Stomach (tissue), 9 donors: Measurements from ENCODE around the gene NEAT1. TPM values are rescaled to one million over a fixed set of nuclear protein-coding genes. Genes with fewer than 3 reads are reported as not detected.

Source experiments
- DNase-seq, 2 donors: peaks; one replicate each; pipeline versions ENCODE4 v3.0.0 to v3.0.0-alpha.2; 2013 to 2019
- H3K27ac ChIP-seq, 5 donors: fragments of 200-600 bp in 4 of 5; sonication (generic) in 4 of 5; one replicate each; pipeline ENCODE4 v1.5.1; 2013 to 2019; ENCODE audit warnings: mild to moderate bottlenecking in 1 of 5, moderate library complexity in 1 of 5
- H3K27me3 ChIP-seq, 3 donors: fragments of 200-600 bp; sonication (generic); one replicate each; pipeline ENCODE4 v1.5.1; 2017 to 2019; ENCODE audit warnings: mixed run types in 1 of 3
- H3K36me3 ChIP-seq, 4 donors: fragments of 200-600 bp; sonication (generic); 1 replicate in 3 of 4; 2 replicates in 1 of 4; pipeline ENCODE4 v1.5.1; 2016 to 2019
- H3K4me1 ChIP-seq, 4 donors: fragments of 200-600 bp; sonication (generic); one replicate each; pipeline ENCODE4 v1.5.1; 2016 to 2019
- H3K4me3 ChIP-seq, 4 donors: fragments of 200-600 bp; sonication (generic) in 3 of 4; one replicate each; pipeline ENCODE4 v1.5.1; 2016 to 2019; ENCODE audit warnings: mild to moderate bottlenecking in 1 of 4
- H3K9me3 ChIP-seq, 4 donors: fragments of 200-600 bp; sonication (generic); one replicate each; pipeline ENCODE4 v1.5.1; 2016 to 2019
- EP300 ChIP-seq: sonication (generic); formaldehyde crosslinking; IDR thresholded peaks from one replicate; pipeline ENCODE4 v1.6.1; 2017; ENCODE audit warnings: antibody characterized with exemption
- POLR2A ChIP-seq, 4 donors: fragments of 450-650 bp; IDR thresholded peaks; one replicate each; pipeline ENCODE4 v1.6.1; 2016; ENCODE audit warnings: antibody characterized with exemption in 4 of 4, control low read depth in 2 of 4, mild to moderate bottlenecking in 1 of 4, moderate library complexity in 1 of 4
- POLR2AphosphoS5 ChIP-seq, 3 donors: sonication (generic); formaldehyde crosslinking; IDR thresholded peaks; one replicate each; pipeline ENCODE4 v1.6.1; 2016; ENCODE audit warnings: antibody characterized with exemption in 3 of 3
- WGBS, 5 donors: extraction: QIAGEN DNeasy Blood & Tissue Kit in 3 of 5; methylation state at CpG; one replicate each; pipeline versions ENCODE4 v1.1.5 to v1.1.7; 2013 to 2018; 5-methylcytosine and 5-hydroxymethylcytosine counted together
- intact Hi-C: fragments of 100-400 bp; cut with DNase I; formaldehyde crosslinking; loops from one replicate; pipeline ENCODE4 v1.15.1; 2023; ENCODE audit warnings: low total_unique reads
- polyA plus RNA-seq, 3 donors: library from polyadenylated mRNA; stranded (reverse); fragments of 200-250 nt; gene quantifications; one replicate each; pipeline ENCODE4 v1.2.3, GENCODE V29; 2013
- total RNA-seq, 5 donors: library from RNA; depleted of rRNA; stranded (reverse); fragments of >200 nt; gene quantifications; one replicate each; pipeline versions ENCODE4 v1.1.0 to v1.2.3, GENCODE V29; 2014 to 2016
- TF ChIP-seq, protein P1 (sequence below), 7 experiments: fragments of 450-650 bp in 4 of 7; fragments of 200-600 bp in 3 of 7; sonication (generic) in 3 of 7; IDR thresholded peaks; one replicate each; pipeline ENCODE4 v1.5.1; 2016 to 2019; ENCODE audit warnings: antibody characterized with exemption in 7 of 7, control low read depth in 2 of 7, mild to moderate bottlenecking in 1 of 7
- donor health status: healthy with polysubstance abuse.
- donor health status: Bipolar disorder and iron deficiency.
- donor health status: healthy.

Gene NEAT1
- total and polyA plus RNA-seq, 8 donors = 131 to 2,124 (median 707) TPM

- 0 to 4% (median 1%) methylated on average over 13 to 76 of the region's 76 CpGs for WGBS, 5 donors
- peak; percentile 91 to 97 (median 96) for TF ChIP-seq POLR2AphosphoS5 (IDR thresholded peaks at IDR 0.05)
- no peak for TF ChIP-seq EP300
- TF ChIP-seq POLR2A (IDR thresholded peaks at IDR 0.05) = peak in 1 of 4 donors; percentile 50
- TF ChIP-seq, protein P1, sequence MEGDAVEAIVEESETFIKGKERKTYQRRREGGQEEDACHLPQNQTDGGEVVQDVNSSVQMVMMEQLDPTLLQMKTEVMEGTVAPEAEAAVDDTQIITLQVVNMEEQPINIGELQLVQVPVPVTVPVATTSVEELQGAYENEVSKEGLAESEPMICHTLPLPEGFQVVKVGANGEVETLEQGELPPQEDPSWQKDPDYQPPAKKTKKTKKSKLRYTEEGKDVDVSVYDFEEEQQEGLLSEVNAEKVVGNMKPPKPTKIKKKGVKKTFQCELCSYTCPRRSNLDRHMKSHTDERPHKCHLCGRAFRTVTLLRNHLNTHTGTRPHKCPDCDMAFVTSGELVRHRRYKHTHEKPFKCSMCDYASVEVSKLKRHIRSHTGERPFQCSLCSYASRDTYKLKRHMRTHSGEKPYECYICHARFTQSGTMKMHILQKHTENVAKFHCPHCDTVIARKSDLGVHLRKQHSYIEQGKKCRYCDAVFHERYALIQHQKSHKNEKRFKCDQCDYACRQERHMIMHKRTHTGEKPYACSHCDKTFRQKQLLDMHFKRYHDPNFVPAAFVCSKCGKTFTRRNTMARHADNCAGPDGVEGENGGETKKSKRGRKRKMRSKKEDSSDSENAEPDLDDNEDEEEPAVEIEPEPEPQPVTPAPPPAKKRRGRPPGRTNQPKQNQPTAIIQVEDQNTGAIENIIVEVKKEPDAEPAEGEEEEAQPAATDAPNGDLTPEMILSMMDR (IDR thresholded peaks at IDR 0.05) = no peak
- Histone ChIP-seq H3K9me3 (no peaks in the 10 kb centered on the region), H3K27ac (peak within 1 kb of the TSS; percentile 87 to 100 (median 97)), H3K27me3 (no peaks in the 10 kb centered on the region), H3K4me3 (peak within 1 kb of the TSS; percentile 71 to 88 (median 81)), H3K4me1 (peaks cover 73 to 95% (median 86%) of the 10 kb centered on the region in 4 donors), H3K36me3 (peaks cover under 1 to 28% (median 22%) of the 10 kb centered on the region in 4 donors)
- intact Hi-C loops = no loop called here
- peak; percentile 95 to 97 for DNase-seq
These were observed 36.1 kb upstream of the NEAT1 start, which contains the start of gene FRMD8 for GRCh38 chr11:65386307-65387140. Gene FRMD8 (plus strand): TSS chr11:65386637. CDS start chr11:65387037, 400 bp downstream.

- peaks cover 56 to 82% (median 69%) of the 10 kb centered on the region in 4 donors for H3K4me1 ChIP-seq
- DNase-seq = no peak
- peaks cover 9 to 50% (median 44%) of the 10 kb centered on the region in 4 donors for H3K36me3 ChIP-seq
- intact Hi-C loops = no loop called here
- peak overlapping the region in 1 of 4 donors; percentile 78 for H3K4me3 ChIP-seq
- no peaks in the 10 kb centered on the region for H3K9me3 ChIP-seq
- H3K27ac ChIP-seq = peak overlapping the region in 3 of 5 donors; percentile 52 to 71 (median 66)
- H3K27me3 ChIP-seq = no peaks in the 10 kb centered on the region
- TF ChIP-seq, protein P1 (IDR thresholded peaks at IDR 0.05) = no peak
- TF ChIP-seq EP300 = no peak
- no peak for TF ChIP-seq POLR2AphosphoS5 (IDR thresholded peaks at IDR 0.05)
- TF ChIP-seq POLR2A (IDR thresholded peaks at IDR 0.05) = no peak
- 87 to 100% (median 94%) methylated on average over 4 of the region's 4 CpGs for WGBS, 5 donors
These were observed 33.9 kb upstream of the NEAT1 start for GRCh38 chr11:65388731-65389130.

GRCh38 chr11:65389294-65389980 lies 33.2 kb upstream of the NEAT1 start:
- WGBS, 5 donors = 83 to 90% (median 90%) methylated on average over 16 to 20 of the region's 20 CpGs
- no peaks in the 10 kb centered on the region for H3K9me3 ChIP-seq
- peak overlapping the region in 1 of 4 donors; percentile 78 for H3K4me3 ChIP-seq
- peaks cover 16 to 57% (median 51%) of the 10 kb centered on the region in 4 donors for H3K36me3 ChIP-seq
- TF ChIP-seq POLR2AphosphoS5 (IDR thresholded peaks at IDR 0.05) (no peak), EP300 (no peak), POLR2A (IDR thresholded peaks at IDR 0.05) (no peak)
- TF ChIP-seq, protein P1 (IDR thresholded peaks at IDR 0.05) = no peak
- no peak for DNase-seq
- intact Hi-C loops = no loop called here
- H3K4me1 ChIP-seq = peaks cover 53 to 75% (median 62%) of the 10 kb centered on the region in 4 donors
- no peaks in the 10 kb centered on the region for H3K27me3 ChIP-seq
- H3K27ac ChIP-seq = peak overlapping the region in 4 of 5 donors; percentile 52 to 71 (median 64)
